ENCODE data around the gene DCXR. TPM values are rescaled to one million over a fixed set of nuclear protein-coding genes. Genes with fewer than 3 reads are reported as not detected.

Gene DCXR
- total RNA-seq, 1 experiment from 2014 or later, result 87.8 TPM

- CTCF ChIA-PET, result no interaction called here
- Mint-ChIP-seq H3K4me3 (ENCODE audit: low read depth, unreplicated experiment) (no peak overlapping the region), H3K9me3 (ENCODE audit: low read depth, unreplicated experiment) (no peaks in the 10 kb centered on the region), H3K36me3 (ENCODE audit: insufficient read depth, unreplicated experiment) (peaks cover 17% of the 10 kb centered on the region), H3K27me3 (ENCODE audit: unreplicated experiment) (no peaks in the 10 kb centered on the region), H3K4me1 (ENCODE audit: low read depth, unreplicated experiment) (no peaks in the 10 kb centered on the region), H3K27ac (ENCODE audit: unreplicated experiment) (no peak overlapping the region)
- no peak for TF ChIP-seq CTCF (IDR thresholded peaks at IDR 0.05; ENCODE audit: unreplicated experiment)
- no peak for DNase-seq
- intact Hi-C loops (cut with micrococcal nuclease; ENCODE audit: unreplicated experiment), result no loop called here
- no TSS peak for BruUV-seq (replicated peaks)
These were observed 30.3 kb downstream of the DCXR start for GRCh38 chr17:82007228-82007494.

DNA sequence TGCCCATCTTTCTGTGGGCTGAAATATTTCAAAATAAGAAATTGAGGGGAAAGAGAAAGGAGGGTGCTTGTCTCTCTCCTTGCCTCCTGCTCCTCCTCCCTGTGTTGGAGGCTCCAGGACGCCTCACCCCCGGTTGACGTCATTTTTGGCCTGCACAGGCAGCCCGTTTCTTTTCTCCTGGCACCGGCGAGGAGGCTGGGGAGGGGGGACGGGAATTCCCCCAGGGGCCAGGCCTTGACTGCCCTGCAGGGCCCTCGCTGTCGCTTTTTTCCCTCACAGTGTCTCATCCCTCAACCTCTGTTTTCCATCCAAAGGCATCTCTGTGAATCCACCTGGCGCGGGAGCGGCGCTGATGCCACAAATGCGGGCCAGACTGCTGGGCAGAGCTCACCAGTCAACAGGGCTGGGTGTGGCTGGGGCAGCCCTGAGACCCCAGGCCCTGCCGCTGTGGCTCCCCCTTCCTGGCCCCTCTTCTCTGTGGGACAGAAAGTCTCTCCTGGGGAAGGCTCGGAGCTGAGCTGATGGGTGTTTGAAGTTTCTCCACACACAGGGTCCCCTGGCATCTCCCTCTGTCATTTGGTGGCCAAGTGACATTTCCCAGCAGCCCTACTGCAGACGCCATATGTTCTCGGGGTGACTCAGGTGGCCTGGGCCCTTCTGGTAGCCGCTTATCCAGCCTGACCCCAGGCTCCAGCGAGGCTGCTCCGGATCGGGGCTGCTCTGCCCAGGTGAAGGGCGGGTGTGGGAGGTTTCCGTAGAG lies 30.8 kb downstream of the DCXR start:
- CTCF ChIA-PET, result no interaction called here
- DNase-seq, result no peak
- peaks cover 17% of the 10 kb centered on the region for H3K36me3 Mint-ChIP-seq (ENCODE audit: insufficient read depth, unreplicated experiment)
- no TSS peak for BruUV-seq (replicated peaks)
- no peak for TF ChIP-seq CTCF (IDR thresholded peaks at IDR 0.05; ENCODE audit: unreplicated experiment)
- H3K27ac Mint-ChIP-seq (ENCODE audit: unreplicated experiment), result no peak overlapping the region
- no peaks in the 10 kb centered on the region for H3K4me1 Mint-ChIP-seq (ENCODE audit: low read depth, unreplicated experiment)
- intact Hi-C loops (cut with micrococcal nuclease; ENCODE audit: unreplicated experiment), result no loop called here
- no peak overlapping the region for H3K4me3 Mint-ChIP-seq (ENCODE audit: low read depth, unreplicated experiment)
- H3K9me3 Mint-ChIP-seq (ENCODE audit: low read depth, unreplicated experiment), result no peaks in the 10 kb centered on the region
- H3K27me3 Mint-ChIP-seq (ENCODE audit: unreplicated experiment), result no peaks in the 10 kb centered on the region

- H3K27me3 Mint-ChIP-seq (ENCODE audit: unreplicated experiment), result no peaks in the 10 kb centered on the region
- no peak overlapping the region for H3K27ac Mint-ChIP-seq (ENCODE audit: unreplicated experiment)
- no peaks in the 10 kb centered on the region for H3K4me1 Mint-ChIP-seq (ENCODE audit: low read depth, unreplicated experiment)
- intact Hi-C loops (cut with micrococcal nuclease; ENCODE audit: unreplicated experiment), result no loop called here
- TF ChIP-seq CTCF (IDR thresholded peaks at IDR 0.05; ENCODE audit: unreplicated experiment), result no peak
- DNase-seq, result no peak
- CTCF ChIA-PET, result interaction anchor here (1.3 kb wide), 1 partner anchor 14 kb away, joined by 3 read pairs; no protein-coding TSS in a partner anchor
- BruUV-seq (replicated peaks), result no TSS peak
- no peak overlapping the region for H3K4me3 Mint-ChIP-seq (ENCODE audit: low read depth, unreplicated experiment)
- H3K36me3 Mint-ChIP-seq (ENCODE audit: insufficient read depth, unreplicated experiment), result peaks cover 17% of the 10 kb centered on the region
- H3K9me3 Mint-ChIP-seq (ENCODE audit: low read depth, unreplicated experiment), result no peaks in the 10 kb centered on the region
These were observed 31.7 kb downstream of the DCXR start for GRCh38 chr17:82005701-82006348.

- H3K9me3 Mint-ChIP-seq (ENCODE audit: low read depth, unreplicated experiment), result no peaks in the 10 kb centered on the region
- H3K4me3 Mint-ChIP-seq (ENCODE audit: low read depth, unreplicated experiment), result no peak overlapping the region
- CTCF ChIA-PET, result interaction anchor here (1.1 to 1.3 kb wide), 2 partner anchors 15 to 18 kb away, joined by 3 read pairs; partner anchors contain the start of genes CENPX and LRRC45
- peaks cover 20% of the 10 kb centered on the region for H3K36me3 Mint-ChIP-seq (ENCODE audit: insufficient read depth, unreplicated experiment)
- H3K27ac Mint-ChIP-seq (ENCODE audit: unreplicated experiment), result no peak overlapping the region
- intact Hi-C loops (cut with micrococcal nuclease; ENCODE audit: unreplicated experiment), result no loop called here
- BruUV-seq (replicated peaks), result no TSS peak
- TF ChIP-seq CTCF (IDR thresholded peaks at IDR 0.05; ENCODE audit: unreplicated experiment), result no peak
- DNase-seq, result no peak
- no peaks in the 10 kb centered on the region for H3K4me1 Mint-ChIP-seq (ENCODE audit: low read depth, unreplicated experiment)
- no peaks in the 10 kb centered on the region for H3K27me3 Mint-ChIP-seq (ENCODE audit: unreplicated experiment)
These were observed 32.7 kb downstream of the DCXR start for GRCh38 chr17:82004517-82005455.
